ENCODE measurements around the gene SLC39A9. TPM values are rescaled to one million over a fixed set of nuclear protein-coding genes. Genes with fewer than 3 reads are reported as not detected.

Gene SLC39A9
- total and polyA plus RNA-seq, 2 experiments from 2014 or later = 33.4 to 109 TPM

DNA sequence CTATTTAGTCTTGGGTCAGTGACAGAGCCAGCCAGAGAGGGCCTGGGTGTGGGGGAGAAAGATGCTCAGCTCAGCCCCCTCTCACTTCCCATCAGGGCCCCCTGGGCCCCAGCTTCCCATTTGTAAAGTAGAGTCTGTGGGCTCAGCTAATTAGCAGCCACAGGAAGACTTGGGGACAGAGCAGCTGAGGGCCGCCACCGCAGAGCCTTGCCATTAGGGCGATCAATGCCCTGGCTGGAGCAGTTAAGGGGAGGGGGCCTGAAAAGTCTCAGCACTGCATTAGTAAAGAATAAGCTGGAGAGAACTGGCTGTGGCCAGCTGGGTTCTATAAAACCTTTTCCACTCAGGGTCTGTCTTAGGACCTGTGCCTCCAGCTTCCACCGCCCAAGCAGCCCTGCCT, 88.7 kb downstream of the SLC39A9 start:
- no peak overlapping the region for H3K27ac ChIP-seq
- no peaks in the 10 kb centered on the region for H3K9me2 ChIP-seq (replicated peaks; ENCODE audit: insufficient read depth)
- TF ChIP-seq EZH2 (IDR thresholded peaks at IDR 0.05; ENCODE audit: borderline replicate concordance) = no peak
- TF ChIP-seq EZH2phosphoT487 (IDR thresholded peaks at IDR 0.05; ENCODE audit: low read depth, severe bottlenecking, unreplicated experiment) = no peak
- TF ChIP-seq, protein P1, sequence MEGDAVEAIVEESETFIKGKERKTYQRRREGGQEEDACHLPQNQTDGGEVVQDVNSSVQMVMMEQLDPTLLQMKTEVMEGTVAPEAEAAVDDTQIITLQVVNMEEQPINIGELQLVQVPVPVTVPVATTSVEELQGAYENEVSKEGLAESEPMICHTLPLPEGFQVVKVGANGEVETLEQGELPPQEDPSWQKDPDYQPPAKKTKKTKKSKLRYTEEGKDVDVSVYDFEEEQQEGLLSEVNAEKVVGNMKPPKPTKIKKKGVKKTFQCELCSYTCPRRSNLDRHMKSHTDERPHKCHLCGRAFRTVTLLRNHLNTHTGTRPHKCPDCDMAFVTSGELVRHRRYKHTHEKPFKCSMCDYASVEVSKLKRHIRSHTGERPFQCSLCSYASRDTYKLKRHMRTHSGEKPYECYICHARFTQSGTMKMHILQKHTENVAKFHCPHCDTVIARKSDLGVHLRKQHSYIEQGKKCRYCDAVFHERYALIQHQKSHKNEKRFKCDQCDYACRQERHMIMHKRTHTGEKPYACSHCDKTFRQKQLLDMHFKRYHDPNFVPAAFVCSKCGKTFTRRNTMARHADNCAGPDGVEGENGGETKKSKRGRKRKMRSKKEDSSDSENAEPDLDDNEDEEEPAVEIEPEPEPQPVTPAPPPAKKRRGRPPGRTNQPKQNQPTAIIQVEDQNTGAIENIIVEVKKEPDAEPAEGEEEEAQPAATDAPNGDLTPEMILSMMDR (IDR thresholded peaks at IDR 0.05; ENCODE audit: poor library complexity) = no peak
- H3K36me3 ChIP-seq (replicated peaks; ENCODE audit: insufficient read depth, low read depth) = no peaks in the 10 kb centered on the region
- H3K79me2 ChIP-seq = no peaks in the 10 kb centered on the region
- no peak for DNase-seq (ENCODE audit: low spot score)
- WGBS (ENCODE audit: low lambda C conversion rate, missing lambda C conversion rate) = 85% methylated on average over 4 of the region's 4 CpGs
- H4K20me1 ChIP-seq (ENCODE audit: insufficient read depth, poor library complexity, severe bottlenecking) = no peaks in the 10 kb centered on the region
- no peak overlapping the region for H2AFZ ChIP-seq
- no peak overlapping the region for H3K4me2 ChIP-seq
- H3K27me3 ChIP-seq = peaks cover 62% of the 10 kb centered on the region
- no peak overlapping the region for H3K4me3 ChIP-seq
- no peaks in the 10 kb centered on the region for H3K9me3 ChIP-seq (ENCODE audit: low read depth)
- peaks cover 16% of the 10 kb centered on the region for H3K4me1 ChIP-seq (ENCODE audit: insufficient read depth)

DNA sequence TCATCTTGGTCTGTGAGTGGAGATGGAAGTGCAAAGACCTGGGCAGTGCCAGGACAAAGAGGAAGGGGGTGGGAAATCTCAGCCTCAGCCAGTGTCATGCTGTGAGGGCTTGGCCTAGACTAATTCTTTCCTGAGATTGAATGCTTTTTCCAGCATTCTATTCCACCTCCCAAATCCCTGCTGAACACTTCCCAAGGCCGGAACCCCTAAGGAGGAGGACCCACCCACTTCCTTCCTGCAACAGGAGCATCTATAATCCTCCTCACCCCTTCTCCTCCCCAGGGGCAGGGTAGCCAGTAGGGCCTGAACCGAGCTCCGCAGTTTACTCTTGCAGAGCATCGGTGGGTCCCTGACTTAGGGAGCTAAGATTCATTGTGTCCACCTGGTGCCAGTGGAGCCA, 89.3 kb downstream of the SLC39A9 start:
- Histone ChIP-seq H3K4me2 (no peak overlapping the region), H3K4me3 (no peak overlapping the region), H3K27me3 (peaks cover 57% of the 10 kb centered on the region), H3K4me1 (ENCODE audit: insufficient read depth) (peaks cover 16% of the 10 kb centered on the region), H3K79me2 (no peaks in the 10 kb centered on the region), H4K20me1 (ENCODE audit: insufficient read depth, poor library complexity, severe bottlenecking) (no peaks in the 10 kb centered on the region), H2AFZ (no peak overlapping the region), H3K36me3 (replicated peaks; ENCODE audit: insufficient read depth, low read depth) (no peaks in the 10 kb centered on the region), H3K9me3 (ENCODE audit: low read depth) (no peaks in the 10 kb centered on the region), H3K27ac (no peak overlapping the region), H3K9me2 (replicated peaks; ENCODE audit: insufficient read depth) (no peaks in the 10 kb centered on the region)
- WGBS (ENCODE audit: low lambda C conversion rate, missing lambda C conversion rate) = 77% methylated on average over 4 of the region's 4 CpGs
- DNase-seq (ENCODE audit: low spot score) = no peak
- TF ChIP-seq EZH2phosphoT487 (IDR thresholded peaks at IDR 0.05; ENCODE audit: low read depth, severe bottlenecking, unreplicated experiment) (no peak), EZH2 (IDR thresholded peaks at IDR 0.05; ENCODE audit: borderline replicate concordance) (no peak)
- TF ChIP-seq, protein P1 (IDR thresholded peaks at IDR 0.05; ENCODE audit: poor library complexity) = no peak

DNA sequence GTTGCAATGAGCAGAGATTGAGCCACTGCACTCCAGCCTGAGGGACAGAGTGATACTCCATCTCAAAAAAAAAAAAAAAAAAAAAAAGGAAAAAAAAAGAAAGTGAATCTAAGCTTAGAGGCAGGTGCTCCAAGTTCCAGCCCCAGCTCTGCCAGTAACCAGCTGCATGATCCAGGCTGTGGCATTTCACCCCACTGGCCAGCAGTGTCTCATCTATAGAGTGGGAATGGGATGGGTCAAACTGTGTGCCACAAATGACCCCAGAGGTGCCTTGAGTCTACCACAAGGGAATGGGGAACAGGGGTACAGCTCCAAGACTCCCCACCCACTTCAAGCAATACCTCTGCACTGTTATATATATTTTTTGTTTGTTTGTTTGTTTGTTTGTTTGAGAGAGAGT, 91.0 kb downstream of the SLC39A9 start:
- H2AFZ ChIP-seq = no peak overlapping the region

More for the DNA sequence above, 91.0 kb downstream of the SLC39A9 start:
- no peaks in the 10 kb centered on the region for H3K9me2 ChIP-seq (replicated peaks; ENCODE audit: insufficient read depth)
- no peak for DNase-seq (ENCODE audit: low spot score)
- no peaks in the 10 kb centered on the region for H3K9me3 ChIP-seq (ENCODE audit: low read depth)
- H3K4me2 ChIP-seq = no peak overlapping the region
- peaks cover 40% of the 10 kb centered on the region for H3K27me3 ChIP-seq
- no peak overlapping the region for H3K4me3 ChIP-seq
- TF ChIP-seq EZH2phosphoT487 (IDR thresholded peaks at IDR 0.05; ENCODE audit: low read depth, severe bottlenecking, unreplicated experiment) = no peak
- TF ChIP-seq EZH2 (IDR thresholded peaks at IDR 0.05; ENCODE audit: borderline replicate concordance) = no peak
- TF ChIP-seq, protein P1 (IDR thresholded peaks at IDR 0.05; ENCODE audit: poor library complexity) = no peak
- no peak overlapping the region for H3K27ac ChIP-seq
- H3K36me3 ChIP-seq (replicated peaks; ENCODE audit: insufficient read depth, low read depth) = no peaks in the 10 kb centered on the region
- H3K4me1 ChIP-seq (ENCODE audit: insufficient read depth) = peaks cover 6% of the 10 kb centered on the region
- H3K79me2 ChIP-seq = no peaks in the 10 kb centered on the region
- H4K20me1 ChIP-seq (ENCODE audit: insufficient read depth, poor library complexity, severe bottlenecking) = no peaks in the 10 kb centered on the region

Data from hepatocyte (in vitro differentiated cells).